HG03196 (cell line): ENCODE results near the gene UBE2R2.
"Not testable (repeated sequence)": the region's sequence is repeated elsewhere in the genome, so short reads cannot be mapped to it uniquely, and the experiment has no call there.

Experiments
- ATAC-seq: cut with Tn5 transposase; IDR thresholded peaks from one replicate; pipeline ENCODE4 v1.9.1; 2021; ENCODE audit not compliant: unreplicated experiment

Gene UBE2R2

DNA sequence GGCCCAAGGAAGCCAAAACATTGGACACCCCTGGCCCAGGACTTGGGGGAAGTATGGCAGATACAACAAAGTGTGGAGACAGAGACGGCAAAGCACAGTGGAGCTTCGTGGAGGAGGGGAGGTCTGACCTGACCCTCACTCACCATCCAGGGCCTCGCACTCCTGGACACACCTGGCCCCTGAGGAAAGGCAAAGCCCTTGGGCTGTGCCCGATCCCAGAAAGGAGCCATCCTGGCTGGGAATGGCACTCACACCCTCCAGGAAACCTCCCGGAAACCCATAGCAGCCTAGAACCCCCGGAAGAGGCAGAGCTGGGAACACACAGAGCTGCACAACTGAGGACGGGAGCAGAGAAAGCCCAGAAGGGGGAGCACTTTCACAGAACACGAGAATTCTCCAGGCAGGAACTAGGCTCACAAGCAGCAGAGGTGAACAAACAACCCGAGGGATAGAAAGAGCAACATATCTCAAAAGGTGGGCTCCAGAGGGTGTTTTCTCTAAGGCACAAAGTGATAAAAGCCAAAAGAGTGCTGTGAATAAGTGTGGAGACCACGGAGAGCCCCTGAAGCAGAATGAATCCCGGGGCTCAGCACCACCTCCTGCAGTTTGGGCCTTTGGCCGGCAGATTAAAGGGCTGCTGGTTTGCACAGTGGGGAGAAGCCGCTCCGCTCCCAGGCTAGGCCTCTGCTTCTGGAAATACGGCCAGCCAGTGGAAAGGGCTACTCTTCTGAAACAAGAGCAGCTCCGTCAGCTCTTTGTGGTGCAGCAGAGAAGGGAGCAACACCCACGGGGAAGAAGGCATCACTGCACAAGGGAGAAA lies 108.2 kb downstream of the UBE2R2 start:
- no peak for ATAC-seq

DNA sequence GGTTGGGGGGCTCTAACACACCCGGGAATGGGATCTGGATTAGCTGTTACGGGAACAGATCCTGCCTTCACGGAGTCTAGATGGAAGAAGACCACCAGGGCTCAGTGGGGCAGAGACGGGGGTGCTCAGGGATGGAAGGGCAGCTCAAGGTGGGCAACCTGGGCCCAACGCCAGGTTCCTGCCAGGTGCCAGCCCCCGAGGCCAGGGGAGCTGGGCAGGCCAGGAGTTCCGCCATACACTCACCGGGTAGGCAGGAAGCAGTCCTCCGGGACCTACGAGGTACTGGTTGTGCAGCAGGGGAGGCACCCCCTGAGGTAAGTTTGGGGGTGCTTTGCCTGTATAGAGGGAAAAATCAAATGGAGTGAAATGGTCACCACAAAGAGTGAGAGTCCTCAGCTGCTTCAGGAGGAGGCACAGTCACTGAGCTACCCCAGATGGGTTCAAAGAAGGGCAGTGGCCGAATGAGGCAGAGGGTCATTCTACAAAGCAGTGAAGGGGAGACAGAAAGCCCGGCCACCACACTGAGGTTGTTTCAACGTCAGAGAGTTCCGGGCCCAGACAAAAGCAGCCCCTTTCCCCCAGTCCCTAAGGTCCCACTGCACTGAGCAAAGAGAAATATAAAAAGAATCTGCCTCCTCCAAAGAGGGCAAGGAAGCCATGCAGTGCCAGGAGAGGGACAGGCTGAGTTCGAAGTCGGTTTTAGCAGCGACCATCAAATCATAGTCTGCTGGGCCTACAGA lies 110.0 kb downstream of the UBE2R2 start:
- ATAC-seq, result no peak

DNA sequence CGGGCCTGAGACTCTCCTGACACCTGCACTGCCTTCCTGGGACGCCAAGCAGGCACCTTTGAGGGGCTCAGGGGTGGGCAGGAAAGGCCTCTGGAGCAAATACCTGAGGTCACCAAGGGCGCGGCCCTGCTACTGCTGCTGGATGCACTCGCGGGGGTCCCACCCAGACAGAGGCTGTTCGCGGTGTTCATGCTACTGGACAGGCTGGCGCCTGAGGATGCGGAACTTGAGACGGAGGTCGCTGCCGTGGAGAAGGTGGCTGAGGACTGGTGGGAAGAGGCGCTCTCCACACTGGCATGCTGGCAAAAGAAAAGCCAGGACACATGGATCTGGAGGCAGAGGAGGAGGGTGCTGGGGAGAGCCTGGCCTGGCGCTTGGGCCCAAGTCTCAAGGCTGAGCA lies 110.7 kb downstream of the UBE2R2 start:
- ATAC-seq, result no peak

- no peak for ATAC-seq
These were observed 114.4 kb downstream of the UBE2R2 start for GRCh38 chr9:33931326-33931725.

GRCh38 chr9:33932078-33932807 lies 115.3 kb downstream of the UBE2R2 start:
- no peak for ATAC-seq

DNA sequence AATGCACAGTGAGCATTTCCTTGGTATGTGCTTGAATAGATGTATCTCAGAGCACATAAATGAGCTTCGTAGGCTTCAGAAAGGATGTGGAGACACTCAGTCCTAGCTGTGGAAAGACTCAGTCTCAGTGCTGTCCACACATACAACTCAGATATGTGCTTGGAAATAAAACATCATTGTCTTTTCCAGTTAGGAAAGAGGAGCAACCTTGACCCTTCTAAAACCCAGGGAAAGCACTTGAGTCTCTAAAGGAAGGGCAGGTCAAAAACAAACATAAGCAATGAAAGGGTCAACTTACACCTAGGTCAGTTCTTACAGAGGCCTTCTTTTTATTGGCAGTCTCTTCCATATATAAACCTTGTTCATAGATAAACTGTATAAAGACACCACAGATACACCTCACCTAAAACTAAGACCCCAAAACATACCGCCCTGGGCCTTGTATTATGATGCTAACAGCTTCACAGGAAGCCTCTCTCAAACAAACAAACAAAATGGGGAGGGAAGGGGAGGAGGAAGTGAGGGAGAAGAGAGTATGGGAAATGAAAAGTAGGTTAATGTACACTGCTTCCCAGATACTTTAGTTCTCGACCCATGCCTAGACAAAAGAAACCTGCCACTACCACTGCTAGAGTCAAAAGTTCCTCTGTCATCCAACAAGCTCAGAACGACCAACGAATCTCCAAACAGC lies 117.4 kb downstream of the UBE2R2 start:
- no peak for ATAC-seq

DNA sequence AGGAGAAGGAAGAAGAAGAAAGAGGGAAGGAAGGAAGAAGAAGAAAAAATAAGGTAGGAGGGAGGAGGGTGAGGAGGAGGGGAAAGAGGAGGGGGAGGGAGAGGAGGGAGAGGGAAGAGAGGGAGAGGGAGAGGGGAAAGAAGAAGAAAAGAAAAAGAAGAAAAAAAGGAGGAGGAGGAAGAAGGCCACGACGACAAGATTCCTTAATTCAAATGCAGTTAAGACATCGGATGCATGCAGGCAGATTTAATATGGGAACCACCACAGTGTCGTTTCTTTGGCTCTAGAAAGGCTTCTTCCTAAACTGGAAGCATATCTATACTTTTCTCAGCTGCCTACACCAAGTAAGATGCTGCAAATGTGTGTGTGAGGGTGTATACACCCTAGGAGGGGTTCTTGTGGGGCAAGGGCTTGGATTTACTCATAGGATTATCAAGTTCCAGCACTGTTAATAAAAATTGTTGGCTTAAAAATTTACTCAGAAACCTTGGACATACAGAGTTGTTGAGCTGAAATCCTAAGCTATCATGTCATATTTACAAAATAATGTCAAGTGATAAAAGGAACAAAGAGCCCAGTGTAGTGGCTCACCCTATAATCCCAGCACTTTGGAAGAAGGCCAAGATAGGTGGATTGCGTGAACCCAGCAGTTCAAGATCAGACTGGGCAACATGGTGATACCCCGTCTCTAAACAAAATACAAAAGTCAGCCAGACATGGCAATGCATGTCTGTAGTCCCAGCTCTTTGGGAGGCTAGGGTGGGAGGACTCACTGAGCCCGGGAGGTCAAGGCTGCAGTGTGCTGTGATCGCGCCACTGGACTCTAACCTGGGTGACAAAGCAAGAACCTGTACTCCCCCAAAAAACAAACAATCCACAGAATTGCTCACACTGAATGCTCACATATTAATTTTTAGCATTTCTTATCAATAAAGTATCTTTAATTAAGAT lies 123.2 kb downstream of the UBE2R2 start:
- ATAC-seq, result no peak

DNA sequence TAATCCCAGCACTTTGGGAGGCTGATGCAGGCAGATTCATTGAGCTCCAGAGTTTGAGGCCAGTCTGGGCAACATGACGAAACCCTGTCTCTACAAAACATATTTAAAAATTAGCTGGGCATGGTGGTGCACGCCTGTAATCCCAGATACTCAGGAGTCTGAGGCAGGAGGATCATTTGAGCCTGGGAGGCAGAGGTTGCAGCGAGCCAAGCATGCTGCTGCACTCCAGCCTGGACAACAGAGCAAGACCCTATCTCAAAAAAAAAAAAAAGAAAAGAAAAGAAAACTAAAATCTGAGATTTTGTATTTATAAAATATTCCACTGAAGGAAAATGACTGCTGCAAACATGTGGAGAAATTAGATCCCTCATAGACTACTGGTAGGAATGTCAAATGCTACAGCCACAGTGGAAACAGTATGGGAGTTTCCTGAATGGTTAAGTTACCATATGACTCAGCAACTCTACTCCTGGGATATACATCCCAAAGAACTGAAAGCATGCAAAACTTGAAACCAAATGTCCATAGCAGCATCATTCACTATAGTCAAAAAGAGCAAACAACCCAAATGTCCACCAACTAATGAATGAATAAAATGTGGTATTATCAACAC lies 125.6 kb downstream of the UBE2R2 start:
- no peak for ATAC-seq

- no peak for ATAC-seq
These were observed 126.4 kb downstream of the UBE2R2 start for GRCh38 chr9:33943389-33943788.

- no peak for ATAC-seq
These were observed 130.0 kb downstream of the UBE2R2 start for GRCh38 chr9:33946779-33947535.

- ATAC-seq, result no peak
These were observed 133.4 kb downstream of the UBE2R2 start for GRCh38 chr9:33950371-33950770.

GRCh38 chr9:33952066-33952465 lies 135.1 kb downstream of the UBE2R2 start:
- ATAC-seq, result no peak

DNA sequence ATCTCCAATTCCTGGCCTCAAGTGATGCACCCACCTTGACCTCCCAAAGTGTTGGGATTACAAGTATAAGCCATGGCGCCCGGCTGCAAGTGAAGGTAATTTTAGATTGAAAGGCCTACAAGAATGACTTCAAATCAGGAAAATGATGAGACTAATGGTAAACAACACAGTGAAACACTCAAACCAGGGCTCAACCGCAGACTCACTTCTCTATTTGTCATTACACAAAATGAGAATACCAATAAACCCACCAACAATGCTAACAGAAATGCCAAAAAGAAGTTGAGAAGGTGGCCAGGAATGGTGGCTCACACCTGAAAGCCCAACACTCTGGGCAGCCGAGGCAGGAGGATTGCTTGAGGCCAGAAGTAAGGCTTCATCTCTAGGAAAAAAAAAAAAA lies 139.6 kb downstream of the UBE2R2 start:
- no peak for ATAC-seq

DNA sequence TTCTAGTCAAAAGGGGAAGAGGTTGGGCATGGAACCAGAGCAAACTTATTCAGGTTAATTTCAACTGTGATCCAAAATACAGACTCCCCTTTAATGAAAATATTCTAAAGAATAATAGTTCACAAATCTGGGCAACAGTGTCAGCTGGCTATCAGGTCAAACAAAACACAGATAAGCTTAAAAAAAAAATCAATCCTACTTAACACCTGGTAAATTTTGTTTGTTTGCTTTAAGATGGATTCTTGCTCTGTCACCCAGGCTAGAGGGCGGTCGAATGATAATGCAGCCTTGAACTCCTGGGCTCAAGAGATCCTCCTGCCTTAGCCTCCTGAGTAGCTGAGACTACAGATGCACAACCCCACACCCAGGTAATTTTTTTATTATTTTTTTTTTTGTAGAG lies 142.8 kb downstream of the UBE2R2 start:
- ATAC-seq, result no peak

- ATAC-seq, result not testable (repeated sequence)
These were observed 145.5 kb downstream of the UBE2R2 start for GRCh38 chr9:33962468-33962867.

GRCh38 chr9:33964086-33964768 lies 147.3 kb downstream of the UBE2R2 start:
- no peak for ATAC-seq
